AG09309 (cell line): ENCODE results near the gene MEIOSIN.
A peak's percentile ranks its signal among the peaks of the same experiment; 100 is the strongest.

Experiments used
- DNase-seq: peaks from one replicate; pipeline ENCODE4 v3.0.0-alpha.2; 2010; ENCODE audit warnings: low read depth
- H3K4me3 ChIP-seq: 2 replicates; pipeline ENCODE4 v1.5.1; 2011; ENCODE audit warnings: mild to moderate bottlenecking, low read depth, low read length, moderate library complexity; ENCODE audit not compliant: control insufficient read depth
- TF ChIP-seq, protein P1 (sequence below): IDR thresholded peaks from 2 replicates; pipeline ENCODE4 v1.5.1; 2011; ENCODE audit warnings: mild to moderate bottlenecking, low read depth, low read length, inconsistent platforms; ENCODE audit not compliant: insufficient read depth, control insufficient read depth; ENCODE audit errors: missing control alignments

MEIOSIN gene

DNA sequence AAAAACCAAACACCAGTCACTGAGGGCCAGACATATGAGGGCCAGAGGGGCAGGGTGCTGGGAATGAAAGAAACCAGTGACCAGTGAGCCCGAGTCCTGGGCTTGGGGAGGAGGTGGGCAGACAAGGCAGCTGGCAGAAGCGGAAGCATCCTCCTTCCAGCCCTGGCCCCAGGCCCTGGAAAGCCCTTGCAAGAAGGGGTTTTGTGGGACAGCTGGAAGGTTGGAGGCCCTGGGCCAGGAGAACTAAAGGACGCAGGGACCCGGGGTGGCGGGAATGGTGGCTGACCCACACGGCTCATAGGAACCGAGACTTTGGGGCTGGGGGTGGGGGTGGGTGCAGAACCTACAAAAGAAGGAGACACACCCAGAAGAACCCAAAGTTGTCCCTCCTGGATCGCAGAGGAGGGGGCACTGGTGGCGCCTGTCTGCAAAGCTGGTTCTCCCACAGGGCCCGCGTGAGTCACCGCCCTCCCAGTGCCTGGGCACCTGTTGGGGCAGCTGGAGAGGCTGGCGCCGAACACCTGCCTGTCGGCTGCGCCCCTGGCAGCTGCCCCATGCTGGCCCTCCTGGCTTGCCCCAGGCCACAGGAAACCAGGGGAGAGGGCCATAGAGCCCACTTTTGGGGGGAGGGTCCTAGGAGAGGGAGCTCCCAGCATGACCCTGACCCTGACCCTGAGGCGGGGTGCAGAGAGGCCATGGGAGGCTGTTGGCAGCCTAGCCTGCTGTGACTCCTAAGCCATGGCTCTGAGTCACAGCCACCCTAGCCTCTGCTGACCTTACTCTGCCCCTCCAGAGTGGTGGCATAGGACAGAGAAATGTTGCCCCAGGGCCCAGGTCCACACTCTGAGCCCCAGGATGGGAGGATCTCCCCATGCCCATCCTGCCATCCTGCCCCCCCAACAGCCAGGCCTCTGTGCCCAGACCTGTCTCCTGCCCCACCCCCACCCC, 48.2 kb downstream of the MEIOSIN start:
- TF ChIP-seq, protein P1, sequence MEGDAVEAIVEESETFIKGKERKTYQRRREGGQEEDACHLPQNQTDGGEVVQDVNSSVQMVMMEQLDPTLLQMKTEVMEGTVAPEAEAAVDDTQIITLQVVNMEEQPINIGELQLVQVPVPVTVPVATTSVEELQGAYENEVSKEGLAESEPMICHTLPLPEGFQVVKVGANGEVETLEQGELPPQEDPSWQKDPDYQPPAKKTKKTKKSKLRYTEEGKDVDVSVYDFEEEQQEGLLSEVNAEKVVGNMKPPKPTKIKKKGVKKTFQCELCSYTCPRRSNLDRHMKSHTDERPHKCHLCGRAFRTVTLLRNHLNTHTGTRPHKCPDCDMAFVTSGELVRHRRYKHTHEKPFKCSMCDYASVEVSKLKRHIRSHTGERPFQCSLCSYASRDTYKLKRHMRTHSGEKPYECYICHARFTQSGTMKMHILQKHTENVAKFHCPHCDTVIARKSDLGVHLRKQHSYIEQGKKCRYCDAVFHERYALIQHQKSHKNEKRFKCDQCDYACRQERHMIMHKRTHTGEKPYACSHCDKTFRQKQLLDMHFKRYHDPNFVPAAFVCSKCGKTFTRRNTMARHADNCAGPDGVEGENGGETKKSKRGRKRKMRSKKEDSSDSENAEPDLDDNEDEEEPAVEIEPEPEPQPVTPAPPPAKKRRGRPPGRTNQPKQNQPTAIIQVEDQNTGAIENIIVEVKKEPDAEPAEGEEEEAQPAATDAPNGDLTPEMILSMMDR: no peak

DNA sequence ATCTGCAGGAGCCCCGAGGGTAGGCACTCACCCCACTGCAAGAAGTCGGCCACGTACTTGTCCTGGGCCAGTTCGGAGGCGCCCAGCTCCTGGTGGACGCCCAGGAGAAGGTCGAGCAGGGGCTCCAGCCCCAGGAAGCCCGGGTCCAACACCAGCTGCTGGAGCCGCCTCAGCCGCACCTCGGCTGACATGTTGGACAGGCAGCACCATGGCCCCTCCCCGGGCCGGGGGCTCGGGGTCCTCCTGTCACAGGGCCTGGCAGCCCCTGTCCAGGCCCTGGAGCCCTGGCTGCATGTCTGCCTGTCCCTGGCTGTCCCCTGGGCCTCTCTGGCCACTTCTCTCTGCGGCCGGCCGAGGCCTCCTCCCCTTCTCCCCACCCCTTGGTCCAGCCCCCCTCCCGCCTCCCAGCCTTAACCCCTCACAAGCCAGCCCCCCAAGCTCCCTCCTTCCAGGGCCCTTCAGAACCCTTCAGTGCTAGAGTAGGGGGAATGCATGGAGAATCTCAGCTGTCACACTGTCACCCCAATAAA, 49.0 kb downstream of the MEIOSIN start, which contains the start of gene DMPK:
Gene DMPK, minus strand, starts transcription at position 329 of the 530 bp plus-strand sequence. Its CDS starts 138 bp downstream, at position 191.
- TF ChIP-seq, protein P1: no peak
- DNase-seq: no peak
- H3K4me3 ChIP-seq: peak within 1 kb of the TSS; percentile 72

More for the DNA sequence above, 48.2 kb downstream of the MEIOSIN start:
- no peak for DNase-seq
- peak overlapping the region; percentile 72 for H3K4me3 ChIP-seq

DNA sequence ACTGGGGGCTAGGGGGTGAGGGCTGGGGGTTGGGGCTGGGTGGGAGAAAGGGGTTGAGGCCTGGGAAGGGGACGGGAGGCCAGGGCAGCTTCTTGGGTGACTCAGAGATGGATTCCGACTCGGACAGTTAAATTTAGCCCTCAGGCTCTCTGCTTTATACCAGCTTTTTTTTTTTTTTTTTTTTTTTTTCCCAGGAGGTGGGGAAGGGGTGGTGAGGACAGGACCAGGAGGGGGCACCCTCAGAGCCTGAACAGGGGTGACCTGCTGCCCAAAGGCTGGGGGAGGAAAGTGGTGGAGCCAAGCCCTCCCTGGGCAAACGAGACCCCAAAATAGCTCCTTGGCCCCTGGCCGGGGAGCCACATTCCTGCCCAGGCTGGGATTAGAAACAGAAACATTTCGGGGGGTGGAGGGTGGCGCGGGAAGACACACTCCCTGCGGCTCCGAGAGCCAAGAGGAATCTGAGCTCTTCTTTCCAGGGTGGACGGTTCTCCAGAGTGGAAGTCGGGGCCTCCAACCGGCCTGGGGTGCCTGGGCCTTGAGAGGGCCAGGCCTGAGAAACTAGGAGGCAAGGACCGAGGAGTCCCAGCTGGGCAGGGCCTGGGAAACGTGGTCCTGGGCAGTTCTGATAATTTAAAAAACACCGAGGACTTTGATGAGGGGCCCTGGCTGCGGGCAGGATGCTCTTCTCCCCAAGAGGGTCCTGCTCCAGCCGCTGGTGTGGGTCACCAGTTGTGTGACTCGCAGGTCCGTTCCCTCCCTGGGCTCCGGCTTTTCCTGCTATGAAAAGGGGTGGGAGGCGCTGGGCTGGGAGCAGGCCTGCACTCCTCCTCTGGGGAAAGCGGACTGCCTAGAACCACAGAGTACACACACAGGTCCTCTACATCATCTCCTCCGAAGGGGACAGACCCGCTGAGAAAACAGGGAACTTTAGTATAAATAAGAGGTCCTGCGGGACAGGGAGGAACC, 49.9 kb downstream of the MEIOSIN start:
- TF ChIP-seq, protein P1: no peak
- peak overlapping the region; percentile 72 for H3K4me3 ChIP-seq
- DNase-seq: peak; percentile 46

DNA sequence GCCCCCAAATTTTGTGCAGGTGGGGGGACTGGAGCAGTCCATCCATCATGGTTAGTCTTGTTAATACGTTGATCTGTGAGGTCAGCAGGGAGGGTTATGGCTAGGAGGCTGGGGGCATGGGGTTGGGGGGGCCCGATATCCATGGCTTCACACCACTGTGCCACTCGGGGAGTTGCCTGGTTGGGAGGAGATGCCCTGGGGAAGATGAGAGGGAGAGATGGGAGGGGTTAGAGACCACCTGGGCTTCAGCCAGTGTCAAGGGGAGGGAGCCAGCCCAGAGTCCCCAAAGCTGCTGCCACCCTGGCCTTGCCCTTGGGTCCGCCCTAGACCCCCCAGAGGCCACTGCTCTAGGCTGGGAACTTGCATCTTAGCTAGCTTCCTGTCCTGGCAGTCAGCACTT, 50.9 kb downstream of the MEIOSIN start:
- no peak overlapping the region for H3K4me3 ChIP-seq
- DNase-seq: no peak
- TF ChIP-seq, protein P1: no peak

DNA sequence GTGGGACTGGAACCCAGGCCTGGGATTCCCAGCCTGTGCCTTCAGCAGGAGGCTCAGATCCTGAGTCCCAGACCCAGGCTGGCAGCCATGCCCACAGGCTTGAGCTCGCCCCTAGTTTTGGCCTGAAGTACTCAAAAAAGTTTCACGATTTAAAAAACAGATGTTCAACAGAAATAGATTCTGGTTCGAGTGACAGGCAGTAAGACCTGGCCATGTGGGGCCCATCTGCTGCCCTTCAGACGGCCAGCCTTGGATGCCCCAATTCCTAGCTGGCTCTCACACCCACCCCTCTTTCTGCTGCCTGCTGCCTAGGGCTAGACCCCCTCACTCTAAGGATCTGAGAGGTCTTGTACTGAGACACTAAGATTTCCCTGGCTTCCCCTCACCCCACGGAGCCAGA, 51.9 kb downstream of the MEIOSIN start:
- TF ChIP-seq, protein P1: no peak
- DNase-seq: no peak
- H3K4me3 ChIP-seq: no peak overlapping the region
